ENCODE measurements around the gene GFRAL.
A peak's percentile ranks its signal among the peaks of the same experiment; 100 is the strongest.

The GFRAL gene

GRCh38 chr6:55437141-55437540 lies 109.9 kb downstream of the GFRAL start:
- no peak for DNase-seq

GRCh38 chr6:55438203-55438602 lies 110.9 kb downstream of the GFRAL start:
- no peak for DNase-seq

- DNase-seq = no peak
Measured at GRCh38 chr6:55443238-55444134, 116.2 kb downstream of the GFRAL start.

GRCh38 chr6:55445648-55446204 lies 118.5 kb downstream of the GFRAL start:
- peak; percentile 43 for DNase-seq

- DNase-seq = no peak
Measured at GRCh38 chr6:55447891-55448290, 120.6 kb downstream of the GFRAL start.

GRCh38 chr6:55448451-55448850 lies 121.2 kb downstream of the GFRAL start:
- DNase-seq = no peak

- DNase-seq = peak; percentile 1
Measured at GRCh38 chr6:55449225-55449624, 122.0 kb downstream of the GFRAL start.

GRCh38 chr6:55450005-55450404 lies 122.7 kb downstream of the GFRAL start:
- DNase-seq = no peak

Data from hematopoietic multipotent progenitor cell treated with erythropoietin and hydrocortisone succinate and interleukin-3 and kit ligand, for 4 days (in vitro differentiated cells).